Measurements from ENCODE around the gene ZNRF3. TPM values are rescaled to one million over a fixed set of nuclear protein-coding genes. Genes with fewer than 3 reads are reported as not detected.
A peak's percentile ranks its signal among the peaks of the same experiment; 100 is the strongest.

ZNRF3 gene
- total RNA-seq, 4 donors from 2014 or later = 17.2 to 22.8 (median 19.5) TPM

GRCh38 chr22:28963362-28963761 is 80.0 kb downstream of the ZNRF3 start:
- no peak for TF ChIP-seq POLR2A (IDR thresholded peaks at IDR 0.05)
- TF ChIP-seq CTCF (IDR thresholded peaks at IDR 0.05) = no peak
- no peak overlapping the region for H3K4me3 ChIP-seq (ENCODE audit: low read depth, poor library complexity, severe bottlenecking)
- intact Hi-C loops (cut with DNase I; ENCODE audit: low total_unique reads) = no loop called here
- 30 to 47% methylated on average over 2 of the region's 2 CpGs for WGBS, 2 donors
- DNase-seq (ENCODE audit: low spot score in 2 of 2) = no peak

GRCh38 chr22:28967163-28967665 is 83.8 kb downstream of the ZNRF3 start:
- 92 to 96% methylated on average over 6 of the region's 6 CpGs for WGBS, 2 donors
- intact Hi-C loops (cut with DNase I; ENCODE audit: low total_unique reads) = no loop called here
- TF ChIP-seq CTCF (IDR thresholded peaks at IDR 0.05) (no peak), POLR2A (IDR thresholded peaks at IDR 0.05) (no peak)
- DNase-seq (ENCODE audit: low spot score in 2 of 2) = no peak
- no peak overlapping the region for H3K4me3 ChIP-seq (ENCODE audit: low read depth, poor library complexity, severe bottlenecking)

GRCh38 chr22:28967969-28968368 is 84.6 kb downstream of the ZNRF3 start:
- intact Hi-C loops (cut with DNase I; ENCODE audit: low total_unique reads) = no loop called here
- TF ChIP-seq CTCF (IDR thresholded peaks at IDR 0.05) = no peak
- no peak overlapping the region for H3K4me3 ChIP-seq (ENCODE audit: low read depth, poor library complexity, severe bottlenecking)
- DNase-seq (ENCODE audit: low spot score in 2 of 2) = no peak

GRCh38 chr22:28969401-28970168 is 86.2 kb downstream of the ZNRF3 start:
- 76 to 77% methylated on average over 2 of the region's 2 CpGs for WGBS, 2 donors
- DNase-seq (ENCODE audit: low spot score in 2 of 2) = peak in 1 of 2 donors; percentile 28
- TF ChIP-seq CTCF (IDR thresholded peaks at IDR 0.05) (no peak), POLR2A (IDR thresholded peaks at IDR 0.05) (no peak)
- intact Hi-C loops (cut with DNase I; ENCODE audit: low total_unique reads) = no loop called here
- H3K4me3 ChIP-seq (ENCODE audit: low read depth, poor library complexity, severe bottlenecking) = no peak overlapping the region

GRCh38 chr22:28973352-28973751 is 90.0 kb downstream of the ZNRF3 start:
- TF ChIP-seq CTCF (IDR thresholded peaks at IDR 0.05) (no peak), POLR2A (IDR thresholded peaks at IDR 0.05) (no peak)
- 85 to 88% methylated on average over 3 of the region's 3 CpGs for WGBS, 2 donors
- DNase-seq (ENCODE audit: low spot score in 2 of 2) = no peak
- H3K4me3 ChIP-seq (ENCODE audit: low read depth, poor library complexity, severe bottlenecking) = no peak overlapping the region
- intact Hi-C loops (cut with DNase I; ENCODE audit: low total_unique reads) = no loop called here

GRCh38 chr22:28977060-28977459 is 93.7 kb downstream of the ZNRF3 start:
- TF ChIP-seq CTCF (IDR thresholded peaks at IDR 0.05) (no peak), POLR2A (IDR thresholded peaks at IDR 0.05) (no peak)
- H3K4me3 ChIP-seq (ENCODE audit: low read depth, poor library complexity, severe bottlenecking) = no peak overlapping the region
- intact Hi-C loops (cut with DNase I; ENCODE audit: low total_unique reads) = no loop called here
- DNase-seq (ENCODE audit: low spot score in 2 of 2) = no peak
- 64 to 76% methylated on average over 4 of the region's 4 CpGs for WGBS, 2 donors
